Activated CD4-positive, alpha-beta T cell treated with anti-CD3 and anti-CD28 coated beads, Interleukin-2, Interleukin-6, amounts not matched to agents 100 ng/mL and 50 ng/mL, durations not matched to agents 16 hours and 8 hours (primary cell): Measurements from ENCODE around the gene ARHGAP26.

Experiments
- DNase-seq: peaks from one replicate; pipeline ENCODE4 v3.0.0-alpha.2; 2020

ARHGAP26 gene

GRCh38 chr5:142833517-142834449 is 63.6 kb downstream of the ARHGAP26 start:
- DNase-seq = no peak

GRCh38 chr5:142834504-142834903 is 64.3 kb downstream of the ARHGAP26 start:
- no peak for DNase-seq

- DNase-seq = no peak
These were observed 65.4 kb downstream of the ARHGAP26 start for GRCh38 chr5:142835540-142835939.

- DNase-seq = no peak
These were observed 65.9 kb downstream of the ARHGAP26 start for GRCh38 chr5:142836048-142836447.

- no peak for DNase-seq
These were observed 67.0 kb downstream of the ARHGAP26 start for GRCh38 chr5:142837081-142837725.

- no peak for DNase-seq
These were observed 68.7 kb downstream of the ARHGAP26 start for GRCh38 chr5:142838845-142839244.

GRCh38 chr5:142839711-142840346 is 69.7 kb downstream of the ARHGAP26 start:
- DNase-seq = no peak

GRCh38 chr5:142840575-142840974 is 70.4 kb downstream of the ARHGAP26 start:
- DNase-seq = no peak

GRCh38 chr5:142841511-142842265 is 71.5 kb downstream of the ARHGAP26 start:
- DNase-seq = no peak

- DNase-seq = no peak
These were observed 73.1 kb downstream of the ARHGAP26 start for GRCh38 chr5:142842994-142843905.

- DNase-seq = no peak
These were observed 74.7 kb downstream of the ARHGAP26 start for GRCh38 chr5:142844866-142845265.

GRCh38 chr5:142845402-142845921 is 75.3 kb downstream of the ARHGAP26 start:
- no peak for DNase-seq

GRCh38 chr5:142845954-142846398 is 75.8 kb downstream of the ARHGAP26 start:
- no peak for DNase-seq

GRCh38 chr5:142846406-142846805 is 76.2 kb downstream of the ARHGAP26 start:
- no peak for DNase-seq

- no peak for DNase-seq
These were observed 78.0 kb downstream of the ARHGAP26 start for GRCh38 chr5:142847898-142848790.

GRCh38 chr5:142849466-142849865 is 79.3 kb downstream of the ARHGAP26 start:
- DNase-seq = no peak

- DNase-seq = no peak
These were observed 79.7 kb downstream of the ARHGAP26 start for GRCh38 chr5:142849880-142850279.

- DNase-seq = no peak
These were observed 81.6 kb downstream of the ARHGAP26 start for GRCh38 chr5:142851731-142852130.

GRCh38 chr5:142852416-142853198 is 82.4 kb downstream of the ARHGAP26 start:
- no peak for DNase-seq

- DNase-seq = no peak
These were observed 83.5 kb downstream of the ARHGAP26 start for GRCh38 chr5:142853682-142854081.
